Measurements from ENCODE around the gene SLC6A8.
"Not testable (repeated sequence)": the region's sequence is repeated elsewhere in the genome, so short reads cannot be mapped to it uniquely, and the experiment has no call there.

Gene SLC6A8

DNA sequence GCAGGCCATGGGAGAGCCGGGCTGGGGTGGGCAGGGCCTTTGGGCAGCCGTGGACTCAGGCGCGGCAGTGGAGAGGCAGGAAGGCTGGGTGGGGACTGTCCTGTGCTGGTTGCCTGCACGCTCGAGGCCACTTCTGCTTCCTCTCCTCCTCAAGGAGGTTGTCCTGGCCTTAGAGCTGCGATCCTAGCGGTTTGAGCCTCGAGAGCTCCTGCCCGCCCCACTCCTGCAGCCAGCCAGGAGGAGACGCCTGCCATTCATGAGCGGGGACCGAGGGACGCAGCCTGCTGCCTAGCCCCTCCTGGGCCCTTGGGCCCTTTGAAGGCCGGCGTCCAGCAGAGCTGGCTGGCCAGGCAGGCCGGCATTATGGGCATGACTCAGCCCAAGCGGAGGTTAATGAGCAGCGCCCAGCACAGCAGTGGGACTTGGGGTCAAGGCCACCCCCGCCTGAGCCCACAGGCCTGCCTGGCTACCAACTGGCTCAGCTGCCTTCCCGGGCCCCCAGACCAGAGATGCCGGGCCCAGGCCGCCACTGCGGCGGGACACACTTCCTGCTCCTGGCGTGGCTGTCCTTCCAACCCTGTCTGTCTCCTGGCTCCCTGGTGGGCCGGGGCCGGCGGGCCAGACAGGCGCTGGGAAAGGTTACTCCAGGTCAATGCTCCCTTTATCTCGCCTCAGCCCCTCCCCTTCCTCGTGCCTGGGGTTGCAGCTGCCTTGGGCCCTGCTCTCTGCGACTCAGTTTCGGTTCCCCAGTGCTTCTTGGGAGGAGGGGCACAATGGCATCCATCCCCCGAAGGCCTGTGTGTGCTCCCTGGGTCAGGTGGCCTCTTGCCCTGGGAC lies 38.8 kb downstream of the SLC6A8 start:
- DNase-seq (ENCODE audit: extremely low read depth, insufficient read length) = peak; percentile 79
- H3K36me3 ChIP-seq (ENCODE audit: control insufficient read depth, insufficient read depth, low read length) = no peaks in the 10 kb centered on the region
- TF ChIP-seq, protein P1, sequence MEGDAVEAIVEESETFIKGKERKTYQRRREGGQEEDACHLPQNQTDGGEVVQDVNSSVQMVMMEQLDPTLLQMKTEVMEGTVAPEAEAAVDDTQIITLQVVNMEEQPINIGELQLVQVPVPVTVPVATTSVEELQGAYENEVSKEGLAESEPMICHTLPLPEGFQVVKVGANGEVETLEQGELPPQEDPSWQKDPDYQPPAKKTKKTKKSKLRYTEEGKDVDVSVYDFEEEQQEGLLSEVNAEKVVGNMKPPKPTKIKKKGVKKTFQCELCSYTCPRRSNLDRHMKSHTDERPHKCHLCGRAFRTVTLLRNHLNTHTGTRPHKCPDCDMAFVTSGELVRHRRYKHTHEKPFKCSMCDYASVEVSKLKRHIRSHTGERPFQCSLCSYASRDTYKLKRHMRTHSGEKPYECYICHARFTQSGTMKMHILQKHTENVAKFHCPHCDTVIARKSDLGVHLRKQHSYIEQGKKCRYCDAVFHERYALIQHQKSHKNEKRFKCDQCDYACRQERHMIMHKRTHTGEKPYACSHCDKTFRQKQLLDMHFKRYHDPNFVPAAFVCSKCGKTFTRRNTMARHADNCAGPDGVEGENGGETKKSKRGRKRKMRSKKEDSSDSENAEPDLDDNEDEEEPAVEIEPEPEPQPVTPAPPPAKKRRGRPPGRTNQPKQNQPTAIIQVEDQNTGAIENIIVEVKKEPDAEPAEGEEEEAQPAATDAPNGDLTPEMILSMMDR (IDR thresholded peaks at IDR 0.05; ENCODE audit: insufficient read depth, low read length, poor library complexity, severe bottlenecking) = no peak
- H3K4me3 ChIP-seq (replicated peaks; ENCODE audit: low read depth, low read length) = peak overlapping the region; percentile 5
- H3K27me3 ChIP-seq (replicated peaks; ENCODE audit: control insufficient read depth, insufficient read depth, low read length) = no peaks in the 10 kb centered on the region

DNA sequence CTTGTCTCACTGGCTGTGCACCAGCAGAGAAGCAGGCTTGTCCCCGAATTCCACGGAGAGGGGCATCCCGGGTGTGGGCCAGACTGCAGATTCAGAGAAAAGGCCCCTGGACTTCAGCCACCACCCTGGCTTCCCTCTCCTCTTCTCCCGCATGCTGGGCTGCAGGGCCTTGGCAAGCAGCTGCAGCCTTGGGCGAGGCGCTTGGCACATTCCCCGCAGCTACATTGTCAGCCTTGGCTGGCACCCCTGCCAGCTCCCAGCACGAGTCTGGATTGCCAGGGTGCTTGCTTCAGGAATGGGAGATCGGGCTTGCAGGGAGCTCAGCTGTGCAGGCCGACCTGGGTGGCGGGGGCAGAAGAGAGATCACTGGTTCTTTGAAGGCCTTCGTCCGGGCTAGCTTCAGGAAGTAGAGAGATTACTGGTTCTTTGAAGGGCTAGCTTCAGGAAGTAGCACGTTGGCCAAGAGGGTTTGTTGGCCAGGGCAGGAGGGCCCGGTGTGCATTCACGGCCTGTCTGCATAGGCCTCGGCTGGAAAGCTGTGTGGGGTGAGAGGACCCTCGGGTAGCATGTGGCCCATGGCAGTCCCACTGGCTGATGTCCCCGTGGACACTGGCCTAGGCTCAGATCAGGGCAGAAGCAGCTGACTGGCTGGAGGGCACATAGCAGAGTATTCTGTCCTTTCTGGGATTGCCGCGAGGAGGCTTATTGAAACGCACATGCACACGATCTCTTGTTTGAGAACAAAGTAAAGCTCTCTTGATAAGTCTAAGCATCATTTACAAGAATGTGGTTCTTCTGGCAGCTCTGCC lies 39.6 kb downstream of the SLC6A8 start:
- Histone ChIP-seq H3K27me3 (replicated peaks; ENCODE audit: control insufficient read depth, insufficient read depth, low read length) (no peaks in the 10 kb centered on the region), H3K4me3 (replicated peaks; ENCODE audit: low read depth, low read length) (no peak overlapping the region), H3K36me3 (ENCODE audit: control insufficient read depth, insufficient read depth, low read length) (no peaks in the 10 kb centered on the region)
- TF ChIP-seq, protein P1 (IDR thresholded peaks at IDR 0.05; ENCODE audit: insufficient read depth, low read length, poor library complexity, severe bottlenecking) = no peak
- DNase-seq (ENCODE audit: extremely low read depth, insufficient read length) = no peak

DNA sequence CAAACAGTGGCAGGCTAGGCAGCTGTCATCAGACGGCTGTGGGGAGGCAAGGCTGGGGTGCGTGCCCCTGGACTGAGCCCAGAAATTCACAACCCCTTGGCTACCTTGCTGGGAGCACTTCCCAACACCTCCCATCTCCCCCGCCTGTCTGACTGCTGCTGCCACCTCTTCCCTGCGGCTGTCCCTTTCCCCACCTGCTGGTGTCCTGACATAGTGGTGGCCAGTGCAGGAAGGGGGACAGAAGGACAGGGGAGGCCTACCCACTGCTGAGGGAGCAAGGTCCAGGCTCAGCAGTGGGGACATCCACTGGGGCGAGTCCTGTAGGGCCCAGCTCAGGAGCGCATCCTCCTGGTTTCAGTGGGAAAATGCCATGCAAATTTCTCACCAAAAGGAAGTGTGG lies 40.4 kb downstream of the SLC6A8 start:
- Histone ChIP-seq H3K27me3 (replicated peaks; ENCODE audit: control insufficient read depth, insufficient read depth, low read length) (no peaks in the 10 kb centered on the region), H3K4me3 (replicated peaks; ENCODE audit: low read depth, low read length) (no peak overlapping the region), H3K36me3 (ENCODE audit: control insufficient read depth, insufficient read depth, low read length) (no peaks in the 10 kb centered on the region)
- DNase-seq (ENCODE audit: extremely low read depth, insufficient read length) = no peak
- TF ChIP-seq, protein P1 (IDR thresholded peaks at IDR 0.05; ENCODE audit: insufficient read depth, low read length, poor library complexity, severe bottlenecking) = no peak

DNA sequence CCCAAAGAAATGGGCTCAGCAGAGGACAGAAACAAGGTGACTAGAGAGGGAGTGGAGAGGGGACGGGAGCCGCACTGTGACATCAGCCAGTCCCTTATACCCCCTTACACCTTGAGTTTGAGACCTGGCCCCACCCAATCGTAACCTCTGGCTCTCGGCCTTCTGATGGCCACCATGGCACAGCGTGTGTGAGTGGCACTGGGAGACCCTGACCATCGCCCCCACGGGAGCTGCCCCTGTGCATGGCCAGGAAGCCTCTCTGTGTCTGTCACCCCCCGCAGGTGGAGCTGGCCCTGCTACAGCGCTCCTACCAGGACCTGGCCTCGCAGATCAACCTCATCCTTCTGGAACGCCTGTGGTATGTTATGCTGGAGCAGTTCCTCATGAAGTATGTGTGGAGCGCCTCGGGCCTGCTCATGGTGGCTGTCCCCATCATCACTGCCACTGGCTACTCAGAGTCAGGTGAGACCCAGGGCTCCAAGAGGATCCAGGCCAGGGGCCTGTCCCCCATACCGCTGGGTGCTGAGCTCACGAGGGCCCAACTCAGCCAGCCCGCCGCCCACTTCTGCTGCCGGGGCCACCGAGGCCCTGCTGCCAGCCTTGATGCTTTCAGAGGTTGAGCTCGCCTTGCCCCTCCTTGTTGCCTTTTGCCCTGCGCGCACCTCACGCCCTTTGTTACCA lies 41.4 kb downstream of the SLC6A8 start:
- TF ChIP-seq, protein P1 (IDR thresholded peaks at IDR 0.05; ENCODE audit: insufficient read depth, low read length, poor library complexity, severe bottlenecking) = no peak
- H3K36me3 ChIP-seq (ENCODE audit: control insufficient read depth, insufficient read depth, low read length) = no peaks in the 10 kb centered on the region
- H3K4me3 ChIP-seq (replicated peaks; ENCODE audit: low read depth, low read length) = no peak overlapping the region
- no peaks in the 10 kb centered on the region for H3K27me3 ChIP-seq (replicated peaks; ENCODE audit: control insufficient read depth, insufficient read depth, low read length)
- no peak for DNase-seq (ENCODE audit: extremely low read depth, insufficient read length)

DNA sequence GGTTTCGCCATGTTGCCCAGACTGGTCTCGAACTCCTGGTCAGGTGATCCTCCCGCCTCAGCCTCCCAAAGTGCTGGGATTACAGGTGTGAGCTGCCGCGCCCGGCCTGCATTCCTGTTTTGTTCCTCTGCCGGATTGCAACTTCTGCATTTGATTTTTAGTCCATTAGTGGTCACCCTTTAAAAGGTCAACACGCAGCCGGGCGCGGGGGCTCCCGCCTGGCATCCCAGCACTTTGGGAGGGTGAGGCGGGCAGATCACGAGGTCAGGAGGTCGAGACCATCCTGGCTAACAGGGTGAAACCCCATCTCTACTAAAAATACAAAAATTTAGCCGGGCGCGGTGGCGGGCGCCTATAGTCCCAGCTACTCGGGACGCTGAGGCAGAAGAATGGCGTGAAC lies 42.4 kb downstream of the SLC6A8 start:
- not testable (repeated sequence) for H3K36me3 ChIP-seq (ENCODE audit: control insufficient read depth, insufficient read depth, low read length); DNase-seq (ENCODE audit: extremely low read depth, insufficient read length); H3K4me3 ChIP-seq (replicated peaks; ENCODE audit: low read depth, low read length); H3K27me3 ChIP-seq (replicated peaks; ENCODE audit: control insufficient read depth, insufficient read depth, low read length)
